Mucosa of gallbladder (tissue), 1 donor: ENCODE results near the gene TMEM201. TPM values are rescaled to one million over a fixed set of nuclear protein-coding genes. Genes with fewer than 3 reads are reported as not detected.

Experiments used
- DNase-seq: peaks from one replicate; pipeline ENCODE4 v3.0.0-alpha.2; 2020; ENCODE audit warnings: low spot score
- total RNA-seq: library from RNA; stranded (reverse); gene quantifications from one replicate; pipeline ENCODE4 v1.2.1, GENCODE V29; 2021
- donor health status: DM: no; HTN: no; CAD: no.

Gene TMEM201
- total RNA-seq, 1 donor from 2014 or later = 8.8 TPM

GRCh38 chr1:9653491-9654050 is 64.9 kb downstream of the TMEM201 start:
- DNase-seq = no peak

- no peak for DNase-seq
Observed at GRCh38 chr1:9654051-9654833, 65.5 kb downstream of the TMEM201 start.

DNA sequence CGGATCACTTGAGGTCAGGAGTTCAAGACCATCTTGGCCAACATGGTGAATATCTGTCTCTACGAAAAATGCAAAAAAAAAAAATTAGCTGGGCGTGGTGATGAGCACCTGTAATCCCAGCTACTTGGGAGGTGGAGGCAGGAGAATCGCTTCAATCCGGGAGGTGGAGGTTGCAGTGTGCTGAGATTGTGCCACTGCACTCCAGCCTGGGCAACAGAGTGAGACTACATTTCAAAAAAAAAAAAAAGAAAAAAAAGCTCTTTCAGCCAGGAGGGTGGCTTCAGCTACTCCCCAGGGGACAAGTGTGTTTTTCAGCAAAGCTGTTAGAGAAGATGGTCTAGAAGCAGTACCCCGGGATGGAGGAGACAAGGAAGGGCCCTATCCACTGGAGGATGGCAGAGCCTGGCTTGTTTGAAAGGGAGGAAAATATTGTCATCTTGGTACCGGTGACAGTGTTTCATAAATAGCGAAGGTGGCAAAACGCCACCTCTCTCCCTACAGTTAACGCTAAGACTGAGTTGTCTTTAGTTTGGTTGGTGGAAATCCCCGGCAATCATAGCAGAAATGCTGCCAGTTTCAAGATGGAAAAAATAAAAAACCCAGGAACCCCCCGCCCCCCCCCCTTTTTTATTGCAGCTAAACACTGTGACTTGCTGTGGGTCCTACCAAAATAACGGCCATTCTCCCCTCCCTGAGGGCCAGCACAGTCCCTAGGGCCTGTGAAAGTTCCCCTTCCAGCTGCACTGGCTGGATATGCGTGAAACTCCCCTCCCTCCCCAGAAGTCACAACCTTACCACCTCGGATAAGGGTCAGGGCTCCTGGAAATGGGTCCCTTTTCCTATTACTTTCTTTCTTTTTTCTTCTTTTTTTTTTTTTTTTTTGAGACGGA is 66.4 kb downstream of the TMEM201 start:
- DNase-seq = no peak

GRCh38 chr1:9655836-9656235 is 67.1 kb downstream of the TMEM201 start:
- no peak for DNase-seq

DNA sequence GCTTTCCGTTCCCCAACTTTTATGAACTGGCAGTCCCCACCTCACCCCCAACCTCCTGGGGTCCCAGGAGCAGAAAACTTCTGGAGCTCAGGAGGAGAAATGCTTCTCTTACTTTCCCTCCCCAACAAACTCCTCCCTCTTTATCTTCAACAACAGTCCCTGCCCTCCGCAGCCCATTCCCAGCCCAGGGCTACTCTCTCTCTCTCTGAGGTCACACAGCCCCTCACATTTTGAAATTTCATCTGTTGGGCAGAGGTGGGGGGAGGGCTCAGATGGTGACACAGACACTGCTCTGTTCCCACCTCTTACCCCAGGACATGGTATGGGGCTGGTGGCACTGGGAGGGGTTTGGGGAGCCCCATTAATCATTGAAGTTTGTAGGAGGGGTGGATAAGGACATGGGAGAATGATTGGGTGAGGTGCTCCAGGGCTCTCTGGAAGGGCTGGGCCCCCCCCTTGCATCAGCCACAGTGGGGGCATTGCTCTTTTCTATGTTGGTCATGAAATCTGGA is 68.9 kb downstream of the TMEM201 start:
- DNase-seq = no peak

GRCh38 chr1:9658199-9658598 is 69.5 kb downstream of the TMEM201 start:
- no peak for DNase-seq

- no peak for DNase-seq
Observed at GRCh38 chr1:9659328-9659727, 70.6 kb downstream of the TMEM201 start.

- DNase-seq = no peak
Observed at GRCh38 chr1:9663257-9663656, 74.5 kb downstream of the TMEM201 start.

Other genes starting within 250 kb of the TMEM201 start
- 4.5 TPM for gene SLC25A33, start 49.4 kb upstream of the TMEM201 start, total RNA-seq
- 17.6 TPM for gene PIK3CD, start 62.8 kb downstream of the TMEM201 start, total RNA-seq
- gene CLSTN1, start 235.1 kb downstream of the TMEM201 start, total RNA-seq = 287 TPM